Natural killer cell (primary cell): Measurements from ENCODE around the gene TFAM. TPM values are rescaled to one million over a fixed set of nuclear protein-coding genes. Genes with fewer than 3 reads are reported as not detected.

ENCODE experiments used
- ATAC-seq, 3 donors: fragments of 150-1000 bp in 2 of 3; fragments of 200-7000 bp in 1 of 3; cut with Tn5 transposase; 1 replicate in 1 of 3; 2 replicates in 2 of 3; pipeline ENCODE4 v1.10.0; 2021; ENCODE audit warnings: mild to moderate bottlenecking in 2 of 3, moderate library complexity in 2 of 3
- DNase-seq, 2 donors: peaks; one replicate each; pipeline versions ENCODE4 v3.0.0 to v3.0.0-alpha.2; 2013 to 2021; ENCODE audit warnings: mixed read lengths in 1 of 2
- H3K27ac ChIP-seq: one replicate; pipeline ENCODE4 v1.5.1; 2013; ENCODE audit warnings: mild to moderate bottlenecking, low read length
- H3K27me3 ChIP-seq: one replicate; pipeline ENCODE4 v1.6.1; 2013; ENCODE audit warnings: low read length; ENCODE audit not compliant: control insufficient read depth, insufficient read depth
- H3K36me3 ChIP-seq: one replicate; pipeline ENCODE4 v1.6.1; 2013; ENCODE audit warnings: low read length; ENCODE audit not compliant: control insufficient read depth, insufficient read depth
- H3K4me1 ChIP-seq: one replicate; pipeline ENCODE4 v1.6.1; 2013; ENCODE audit warnings: low read length; ENCODE audit not compliant: control insufficient read depth, insufficient read depth
- H3K4me3 ChIP-seq: one replicate; pipeline ENCODE4 v1.5.1; 2013; ENCODE audit warnings: low read length
- H3K9me3 ChIP-seq: one replicate; pipeline ENCODE4 v1.6.1; 2013; ENCODE audit warnings: low read length; ENCODE audit not compliant: control insufficient read depth, insufficient read depth
- H3K27ac Mint-ChIP-seq, 2 donors: one replicate each; pipeline ENCODE4 v1.8.0; 2022; ENCODE audit warnings: mild to moderate bottlenecking in 2 of 2, mixed read lengths in 2 of 2, moderate library complexity in 1 of 2
- H3K27me3 Mint-ChIP-seq, 2 donors: one replicate each; pipeline ENCODE4 v1.8.0; 2022; ENCODE audit warnings: low read depth in 2 of 2, mixed read lengths in 2 of 2
- H3K36me3 Mint-ChIP-seq: one replicate; pipeline ENCODE4 v1.8.0; 2022; ENCODE audit warnings: mixed read lengths
- H3K4me1 Mint-ChIP-seq, 2 donors: one replicate each; pipeline ENCODE4 v1.8.0; 2022; ENCODE audit warnings: mixed read lengths in 2 of 2
- H3K4me3 Mint-ChIP-seq: one replicate; pipeline ENCODE4 v1.8.0; 2022; ENCODE audit warnings: mild to moderate bottlenecking, moderate library complexity, mixed read lengths
- H3K9me3 Mint-ChIP-seq, 2 donors: one replicate each; pipeline ENCODE4 v1.8.0; 2022; ENCODE audit warnings: mixed read lengths in 2 of 2
- whole genome bisulfite sequencing: methylation state at CpG from one replicate; pipeline ENCODE4 v1.1.7; 2013; ENCODE audit warnings: missing lambda C conversion rate; ENCODE audit not compliant: insufficient coverage; 5-methylcytosine and 5-hydroxymethylcytosine counted together
- intact Hi-C: fragments of 100-400 bp; cut with micrococcal nuclease; formaldehyde crosslinking; loops from one replicate; pipeline ENCODE4 v1.14.2; 2022
- total RNA-seq, 4 donors: library from RNA; stranded (reverse); fragments of 120-200 nt in 1 of 4; gene quantifications; one replicate each; pipeline versions ENCODE4 v1.2.3 to v1.2.4, GENCODE V29; 2013 to 2022
- TF ChIP-seq, protein P1 (sequence below): fragments of 200-600 bp; IDR thresholded peaks from one replicate; pipeline ENCODE4 v1.8.0; 2022; ENCODE audit warnings: antibody characterized with exemption

The TFAM gene
- total RNA-seq, 3 donors from 2014 or later (not counting 1 experiment from before 2014, with no cell fraction given), result 29.1 to 34.3 (median 33.8) TPM

DNA sequence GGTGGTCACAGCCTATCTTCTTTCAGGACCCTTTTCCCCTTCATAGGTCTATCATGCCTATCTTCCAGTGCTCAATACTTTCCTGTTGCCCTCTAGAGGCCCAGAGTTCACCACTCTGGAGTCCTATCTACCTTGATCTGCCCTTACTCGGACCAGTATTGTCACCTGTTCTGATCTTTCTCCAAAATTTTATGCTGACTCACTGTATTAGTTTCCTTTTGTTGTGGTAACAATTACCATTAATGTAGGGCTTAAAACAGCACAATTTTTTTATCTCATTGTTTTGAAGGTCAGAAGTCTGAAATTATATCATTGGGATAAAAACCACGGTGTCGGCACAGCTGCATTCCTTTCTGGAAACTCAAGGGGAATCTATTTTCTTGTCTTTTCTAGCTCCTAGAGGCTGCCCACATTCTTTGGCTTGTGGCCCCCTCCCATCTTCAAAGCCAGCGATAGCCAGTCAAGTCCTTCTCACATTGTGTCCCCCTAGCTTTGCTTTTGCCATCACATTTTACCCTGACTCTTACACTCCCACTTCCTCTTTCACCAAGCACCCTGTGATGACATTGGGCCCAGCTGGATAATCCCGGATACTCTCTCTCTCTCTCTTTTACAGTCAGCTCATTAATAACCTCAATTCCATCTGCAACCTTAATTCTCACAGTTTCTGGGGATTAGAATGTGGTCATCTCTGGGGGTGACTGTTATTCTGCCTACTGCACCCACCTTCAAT, 54.6 kb downstream of the TFAM start:
- ATAC-seq (no peak), DNase-seq (no peak)
- Histone ChIP-seq H3K4me3 (no peak overlapping the region), H3K4me1 (no peaks in the 10 kb centered on the region), H3K27ac (no peak overlapping the region), H3K27me3 (no peaks in the 10 kb centered on the region), H3K9me3 (no peaks in the 10 kb centered on the region), H3K36me3 (no peaks in the 10 kb centered on the region)
- Mint-ChIP-seq H3K4me1 (no peaks in the 10 kb centered on the region), H3K27me3 (peaks cover 0 to 12% of the 10 kb centered on the region in 2 donors), H3K9me3 (peaks cover 4 to 6% of the 10 kb centered on the region in 2 donors), H3K4me3 (no peak overlapping the region), H3K27ac (no peak overlapping the region), H3K36me3 (no peaks in the 10 kb centered on the region)
- intact Hi-C loops, result no loop called here
- WGBS, result 93% methylated on average over 5 of the region's 5 CpGs
- TF ChIP-seq, protein P1, sequence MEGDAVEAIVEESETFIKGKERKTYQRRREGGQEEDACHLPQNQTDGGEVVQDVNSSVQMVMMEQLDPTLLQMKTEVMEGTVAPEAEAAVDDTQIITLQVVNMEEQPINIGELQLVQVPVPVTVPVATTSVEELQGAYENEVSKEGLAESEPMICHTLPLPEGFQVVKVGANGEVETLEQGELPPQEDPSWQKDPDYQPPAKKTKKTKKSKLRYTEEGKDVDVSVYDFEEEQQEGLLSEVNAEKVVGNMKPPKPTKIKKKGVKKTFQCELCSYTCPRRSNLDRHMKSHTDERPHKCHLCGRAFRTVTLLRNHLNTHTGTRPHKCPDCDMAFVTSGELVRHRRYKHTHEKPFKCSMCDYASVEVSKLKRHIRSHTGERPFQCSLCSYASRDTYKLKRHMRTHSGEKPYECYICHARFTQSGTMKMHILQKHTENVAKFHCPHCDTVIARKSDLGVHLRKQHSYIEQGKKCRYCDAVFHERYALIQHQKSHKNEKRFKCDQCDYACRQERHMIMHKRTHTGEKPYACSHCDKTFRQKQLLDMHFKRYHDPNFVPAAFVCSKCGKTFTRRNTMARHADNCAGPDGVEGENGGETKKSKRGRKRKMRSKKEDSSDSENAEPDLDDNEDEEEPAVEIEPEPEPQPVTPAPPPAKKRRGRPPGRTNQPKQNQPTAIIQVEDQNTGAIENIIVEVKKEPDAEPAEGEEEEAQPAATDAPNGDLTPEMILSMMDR, result no peak

DNA sequence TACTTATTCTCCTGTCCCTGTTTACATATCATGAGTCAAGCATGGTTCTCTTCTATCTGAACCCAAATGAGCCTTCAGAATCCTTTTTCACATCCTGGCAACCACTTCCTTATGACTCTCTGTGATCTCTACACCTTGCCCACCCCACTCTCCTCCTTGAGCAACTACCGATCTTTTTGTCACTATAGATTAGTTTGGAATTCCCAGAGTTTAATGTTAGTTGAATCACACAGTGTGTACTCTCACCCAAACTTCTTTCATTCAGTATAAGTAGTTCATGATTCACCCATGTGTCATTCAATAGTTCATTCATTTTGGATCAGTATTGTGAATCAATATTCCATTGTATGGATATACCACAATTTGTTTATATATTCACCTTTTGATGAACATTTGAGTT, 55.3 kb downstream of the TFAM start:
- TF ChIP-seq, protein P1, result no peak
- WGBS, result 0% methylated on average over 1 of the region's 1 CpG
- Mint-ChIP-seq H3K9me3 (peaks cover 4 to 6% of the 10 kb centered on the region in 2 donors), H3K4me3 (no peak overlapping the region), H3K4me1 (no peaks in the 10 kb centered on the region), H3K27ac (no peak overlapping the region), H3K27me3 (peaks cover 0 to 12% of the 10 kb centered on the region in 2 donors), H3K36me3 (no peaks in the 10 kb centered on the region)
- Histone ChIP-seq H3K4me1 (no peaks in the 10 kb centered on the region), H3K27ac (no peak overlapping the region), H3K36me3 (no peaks in the 10 kb centered on the region), H3K4me3 (no peak overlapping the region), H3K27me3 (no peaks in the 10 kb centered on the region), H3K9me3 (no peaks in the 10 kb centered on the region)
- no peak for ATAC-seq
- DNase-seq, result no peak
- intact Hi-C loops, result no loop called here

DNA sequence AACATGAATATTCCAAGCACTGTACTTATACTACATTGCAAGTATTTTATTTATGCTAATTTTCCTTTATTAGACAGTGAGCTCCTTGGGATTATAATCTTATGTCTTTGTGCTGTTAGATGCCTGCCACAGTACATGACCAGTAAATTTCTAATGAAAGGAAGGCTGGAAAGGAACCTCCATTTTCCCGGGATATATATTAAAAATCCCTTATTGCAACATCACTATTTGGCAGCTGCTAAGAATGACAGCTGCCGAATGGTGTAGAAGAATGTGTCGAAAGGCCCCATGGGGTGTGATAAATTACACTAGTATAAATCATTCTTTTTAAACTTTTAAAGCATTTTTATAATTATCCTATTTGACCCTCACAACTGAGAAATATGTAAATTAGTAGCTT, 59.1 kb downstream of the TFAM start:
- no peak for ATAC-seq
- H3K4me1 ChIP-seq, result no peaks in the 10 kb centered on the region

More for the DNA sequence above, 59.1 kb downstream of the TFAM start:
- Mint-ChIP-seq H3K4me1 (no peaks in the 10 kb centered on the region), H3K9me3 (peaks cover 6 to 9% of the 10 kb centered on the region in 2 donors), H3K4me3 (no peak overlapping the region), H3K27ac (no peak overlapping the region), H3K27me3 (no peaks in the 10 kb centered on the region), H3K36me3 (no peaks in the 10 kb centered on the region)
- no peak overlapping the region for H3K27ac ChIP-seq
- TF ChIP-seq, protein P1, result no peak
- WGBS, result no CpG with 5 or more reads among the region's 3 CpGs
- DNase-seq, result no peak
- no peaks in the 10 kb centered on the region for H3K36me3 ChIP-seq
- no peak overlapping the region for H3K4me3 ChIP-seq
- no peaks in the 10 kb centered on the region for H3K27me3 ChIP-seq
- intact Hi-C loops, result no loop called here
- H3K9me3 ChIP-seq, result peaks cover 3% of the 10 kb centered on the region
